ENCODE data around the gene SHLD1. TPM values are rescaled to one million over a fixed set of nuclear protein-coding genes. Genes with fewer than 3 reads are reported as not detected.
"Not testable (repeated sequence)": the region's sequence is repeated elsewhere in the genome, so short reads cannot be mapped to it uniquely, and the experiment has no call there.

Gene SHLD1
- total RNA-seq, 1 donor from 2014 or later = 5.7 TPM

GRCh38 chr20:5793916-5794315 is 43.7 kb downstream of the SHLD1 start:
- intact Hi-C loops (cut with micrococcal nuclease) = no loop called here
- no peaks in the 10 kb centered on the region for H3K27me3 ChIP-seq (ENCODE audit: low read depth)
- no peak overlapping the region for H3K4me3 ChIP-seq
- H3K36me3 ChIP-seq = no peaks in the 10 kb centered on the region
- H3K27ac ChIP-seq (replicated peaks) = no peak overlapping the region
- no peak for DNase-seq
- no peaks in the 10 kb centered on the region for H3K4me1 ChIP-seq
- H3K9me3 ChIP-seq (replicated peaks) = no peaks in the 10 kb centered on the region
- no peak for TF ChIP-seq CTCF (IDR thresholded peaks at IDR 0.05; ENCODE audit: borderline replicate concordance)

- no peak for DNase-seq
- no peak for TF ChIP-seq CTCF (IDR thresholded peaks at IDR 0.05; ENCODE audit: borderline replicate concordance)
- Histone ChIP-seq H3K4me3 (no peak overlapping the region), H3K27ac (replicated peaks) (no peak overlapping the region), H3K9me3 (replicated peaks) (no peaks in the 10 kb centered on the region), H3K4me1 (no peaks in the 10 kb centered on the region), H3K27me3 (ENCODE audit: low read depth) (no peaks in the 10 kb centered on the region), H3K36me3 (no peaks in the 10 kb centered on the region)
- intact Hi-C loops (cut with micrococcal nuclease) = no loop called here
Measured at GRCh38 chr20:5796331-5797040, 46.3 kb downstream of the SHLD1 start.

GRCh38 chr20:5797165-5797564 is 47.0 kb downstream of the SHLD1 start:
- no peaks in the 10 kb centered on the region for H3K27me3 ChIP-seq (ENCODE audit: low read depth)
- DNase-seq = no peak
- no peaks in the 10 kb centered on the region for H3K9me3 ChIP-seq (replicated peaks)
- TF ChIP-seq CTCF (IDR thresholded peaks at IDR 0.05; ENCODE audit: borderline replicate concordance) = no peak
- intact Hi-C loops (cut with micrococcal nuclease) = no loop called here
- H3K4me3 ChIP-seq = no peak overlapping the region
- no peak overlapping the region for H3K27ac ChIP-seq (replicated peaks)
- no peaks in the 10 kb centered on the region for H3K4me1 ChIP-seq
- H3K36me3 ChIP-seq = no peaks in the 10 kb centered on the region

GRCh38 chr20:5797843-5798462 is 47.8 kb downstream of the SHLD1 start:
- no peak overlapping the region for H3K27ac ChIP-seq (replicated peaks)
- no peak for TF ChIP-seq CTCF (IDR thresholded peaks at IDR 0.05; ENCODE audit: borderline replicate concordance)
- no peaks in the 10 kb centered on the region for H3K27me3 ChIP-seq (ENCODE audit: low read depth)
- no peaks in the 10 kb centered on the region for H3K9me3 ChIP-seq (replicated peaks)
- intact Hi-C loops (cut with micrococcal nuclease) = no loop called here
- no peaks in the 10 kb centered on the region for H3K36me3 ChIP-seq
- DNase-seq = no peak
- no peaks in the 10 kb centered on the region for H3K4me1 ChIP-seq
- no peak overlapping the region for H3K4me3 ChIP-seq

- H3K27me3 ChIP-seq (ENCODE audit: low read depth); H3K4me3 ChIP-seq; H3K36me3 ChIP-seq; DNase-seq; H3K9me3 ChIP-seq (replicated peaks): not testable (repeated sequence)
- H3K27ac ChIP-seq (replicated peaks) = peak overlapping the region; percentile 28
- H3K4me1 ChIP-seq = peaks cover 27% of the 10 kb centered on the region
- intact Hi-C loops (cut with micrococcal nuclease) = loop anchor here (10.0 kb wide), 1 partner anchor 121 kb away; no protein-coding TSS in a partner anchor
Measured at GRCh38 chr20:5803754-5804303, 53.6 kb downstream of the SHLD1 start.

All from left ventricle myocardium inferior (tissue), 1 donor.